Esophagus (tissue), 2 donors: ENCODE measurements around the gene RABGAP1. TPM values are rescaled to one million over a fixed set of nuclear protein-coding genes. Genes with fewer than 3 reads are reported as not detected.

Experiments
- H3K27ac ChIP-seq, 2 donors: one replicate each; pipeline ENCODE4 v1.5.1; 2013; ENCODE audit warnings: low read depth in 2 of 2, mild to moderate bottlenecking in 2 of 2, inconsistent platforms in 1 of 2, low read length in 1 of 2, moderate library complexity in 1 of 2
- H3K27me3 ChIP-seq, 2 donors: one replicate each; pipeline ENCODE4 v1.6.1; 2013; ENCODE audit warnings: low read length in 2 of 2, control low read depth in 1 of 2, mild to moderate bottlenecking in 1 of 2; ENCODE audit not compliant: insufficient read depth in 2 of 2, control insufficient read depth in 1 of 2
- H3K36me3 ChIP-seq, 2 donors: one replicate each; pipeline ENCODE4 v1.6.1; 2013; ENCODE audit warnings: low read length in 1 of 2; ENCODE audit not compliant: control insufficient read depth in 2 of 2, insufficient read depth in 2 of 2
- H3K4me1 ChIP-seq, 2 donors: one replicate each; pipeline ENCODE4 v1.6.1; 2013; ENCODE audit warnings: low read length in 1 of 2; ENCODE audit not compliant: control insufficient read depth in 2 of 2, insufficient read depth in 2 of 2
- H3K4me3 ChIP-seq, 2 donors: one replicate each; pipeline ENCODE4 v1.5.1; 2013; ENCODE audit warnings: low read length in 2 of 2, mild to moderate bottlenecking in 2 of 2, low read depth in 1 of 2, moderate library complexity in 1 of 2
- H3K9me3 ChIP-seq, 2 donors: one replicate each; pipeline ENCODE4 v1.6.1; 2013; ENCODE audit warnings: mild to moderate bottlenecking in 2 of 2, low read depth in 1 of 2, low read length in 1 of 2, moderate library complexity in 1 of 2; ENCODE audit not compliant: control insufficient read depth in 2 of 2, insufficient read depth in 1 of 2
- WGBS, 2 donors: extraction: QIAGEN DNeasy Blood & Tissue Kit; methylation state at CpG; one replicate each; pipeline ENCODE4 v1.1.7; 2013; 5-methylcytosine and 5-hydroxymethylcytosine counted together
- polyA plus RNA-seq, 2 donors: library from polyadenylated mRNA; stranded (reverse); fragments of 200-250 nt; gene quantifications; one replicate each; pipeline ENCODE4 v1.2.3, GENCODE V29; 2013
- donor health status: healthy with polysubstance abuse.
- donor health status: Bipolar disorder and iron deficiency.

RABGAP1 gene
- polyA plus RNA-seq, 2 donors: 12.0 to 16.4 TPM

- 89 to 96% methylated on average over 2 of the region's 2 CpGs for WGBS, 2 donors
- Histone ChIP-seq H3K36me3 (peaks cover 5 to 12% of the 10 kb centered on the region in 2 donors), H3K4me1 (peaks cover 0 to 2% of the 10 kb centered on the region in 2 donors), H3K4me3 (no peak overlapping the region), H3K27me3 (no peaks in the 10 kb centered on the region), H3K9me3 (no peaks in the 10 kb centered on the region), H3K27ac (no peak overlapping the region)
Observed at GRCh38 chr9:123065196-123065595, 124.4 kb downstream of the RABGAP1 start.

DNA sequence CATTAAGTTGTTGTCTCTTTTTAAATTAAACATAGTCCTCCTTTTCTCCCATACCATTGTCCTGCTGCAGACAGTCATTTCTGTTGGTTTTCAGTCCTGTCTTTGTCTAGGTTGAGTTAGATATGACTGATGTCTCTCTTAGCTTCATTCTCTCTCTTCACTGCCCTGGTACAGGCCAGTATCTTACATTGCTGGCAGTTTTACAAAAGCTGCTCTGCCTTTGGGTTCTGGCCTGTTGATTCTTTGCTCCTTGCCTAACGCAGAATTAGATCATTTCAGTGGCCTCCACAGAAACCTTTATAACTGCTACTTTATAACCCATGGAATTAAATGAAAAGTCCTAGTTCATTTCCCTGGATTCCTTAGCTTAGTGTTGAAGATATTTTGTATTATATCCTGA is 126.3 kb downstream of the RABGAP1 start:
- Histone ChIP-seq H3K27me3 (no peaks in the 10 kb centered on the region), H3K4me1 (peaks cover 0 to 2% of the 10 kb centered on the region in 2 donors), H3K36me3 (peaks cover 5 to 12% of the 10 kb centered on the region in 2 donors), H3K27ac (no peak overlapping the region), H3K4me3 (no peak overlapping the region), H3K9me3 (no peaks in the 10 kb centered on the region)
- 70 to 83% methylated on average over 1 of the region's 1 CpG for WGBS, 2 donors

GRCh38 chr9:123069010-123069481 is 128.2 kb downstream of the RABGAP1 start:
- Histone ChIP-seq H3K4me3 (no peak overlapping the region), H3K4me1 (no peaks in the 10 kb centered on the region), H3K27ac (no peak overlapping the region), H3K27me3 (no peaks in the 10 kb centered on the region), H3K9me3 (no peaks in the 10 kb centered on the region), H3K36me3 (peaks cover 5 to 9% of the 10 kb centered on the region in 2 donors)
- WGBS, 2 donors: 70 to 76% methylated on average over 3 of the region's 3 CpGs

DNA sequence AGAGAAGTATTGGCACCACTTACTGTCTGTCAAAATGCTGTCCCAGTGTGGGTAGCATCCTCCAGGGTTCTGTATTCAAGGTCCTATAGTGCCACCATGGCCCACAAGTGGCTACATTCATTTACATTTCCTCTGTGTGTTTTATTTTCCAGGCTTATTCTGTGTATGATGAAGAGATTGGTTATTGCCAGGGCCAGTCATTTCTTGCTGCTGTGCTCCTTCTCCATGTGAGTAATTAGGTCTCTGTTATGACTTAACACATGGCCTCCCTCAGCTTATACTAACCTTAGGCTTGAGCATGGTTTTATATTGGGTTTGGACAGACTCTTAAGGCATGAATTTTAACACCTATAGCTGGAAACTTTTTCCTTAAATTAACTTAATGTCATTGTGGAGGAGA is 129.4 kb downstream of the RABGAP1 start:
- no peaks in the 10 kb centered on the region for H3K27me3 ChIP-seq
- H3K4me1 ChIP-seq: no peaks in the 10 kb centered on the region
- H3K9me3 ChIP-seq: no peaks in the 10 kb centered on the region
- peaks cover 6 to 7% of the 10 kb centered on the region in 2 donors for H3K36me3 ChIP-seq
- H3K27ac ChIP-seq: no peak overlapping the region
- H3K4me3 ChIP-seq: no peak overlapping the region

DNA sequence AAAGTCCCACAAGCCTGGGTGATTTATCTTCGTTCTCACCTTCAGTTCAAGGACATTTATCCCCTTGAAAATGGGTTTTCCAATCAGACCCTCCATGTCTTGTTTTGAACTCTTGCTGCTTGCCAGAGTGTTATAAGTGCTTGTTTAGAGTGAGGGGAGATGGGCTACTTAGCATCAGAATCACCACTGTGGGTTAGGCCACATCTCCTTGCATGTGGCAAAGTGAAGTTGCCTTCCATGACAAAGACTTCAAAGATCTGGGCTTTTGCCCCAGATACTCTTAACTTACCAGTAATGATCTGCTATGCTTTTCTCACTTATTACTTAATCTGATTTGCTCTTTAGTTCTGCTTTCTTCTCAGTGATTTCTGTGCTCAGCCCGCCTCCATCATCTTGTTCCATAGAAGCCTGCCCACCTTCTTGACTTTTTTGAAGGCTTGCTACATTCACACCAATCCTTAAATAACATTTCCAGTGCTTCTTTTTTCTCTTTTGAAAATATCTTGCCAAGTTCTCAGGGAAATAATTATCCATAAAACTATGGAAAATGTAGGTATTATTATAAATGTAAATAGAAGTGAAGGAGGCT is 131.7 kb downstream of the RABGAP1 start:
- Histone ChIP-seq H3K9me3 (no peaks in the 10 kb centered on the region), H3K4me3 (no peak overlapping the region), H3K36me3 (peaks cover 0 to 2% of the 10 kb centered on the region in 2 donors), H3K27me3 (no peaks in the 10 kb centered on the region), H3K27ac (no peak overlapping the region), H3K4me1 (no peaks in the 10 kb centered on the region)
- 92 to 97% methylated on average over 2 of the region's 2 CpGs for WGBS, 2 donors

DNA sequence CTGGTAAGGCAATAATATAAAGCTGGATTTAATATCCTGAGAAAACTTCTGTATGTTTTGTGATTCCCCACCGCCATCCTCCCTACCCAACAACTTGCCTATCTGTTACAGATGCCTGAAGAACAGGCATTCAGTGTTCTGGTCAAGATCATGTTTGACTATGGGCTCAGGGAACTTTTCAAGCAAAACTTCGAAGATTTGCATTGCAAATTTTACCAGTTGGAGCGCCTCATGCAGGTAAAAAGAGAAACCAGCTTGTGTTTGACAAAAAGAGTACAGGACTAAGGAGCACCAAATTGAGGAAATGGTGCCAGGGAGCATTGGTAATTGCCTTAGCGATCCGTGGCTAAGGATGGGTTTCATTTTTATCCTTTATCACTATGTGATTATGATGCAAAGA is 132.6 kb downstream of the RABGAP1 start:
- peaks cover 0 to 2% of the 10 kb centered on the region in 2 donors for H3K36me3 ChIP-seq
- no peaks in the 10 kb centered on the region for H3K4me1 ChIP-seq
- H3K4me3 ChIP-seq: no peak overlapping the region
- H3K9me3 ChIP-seq: no peaks in the 10 kb centered on the region
- no peaks in the 10 kb centered on the region for H3K27me3 ChIP-seq
- 67 to 74% methylated on average over 5 of the region's 5 CpGs for WGBS, 2 donors
- peak overlapping the region in 1 of 2 donors; percentile 22 for H3K27ac ChIP-seq

GRCh38 chr9:123073991-123074422 is 133.2 kb downstream of the RABGAP1 start:
- H3K36me3 ChIP-seq: peaks cover 0 to 2% of the 10 kb centered on the region in 2 donors
- no peaks in the 10 kb centered on the region for H3K9me3 ChIP-seq
- 67 to 72% methylated on average over 1 of the region's 1 CpG for WGBS, 2 donors
- no peak overlapping the region for H3K4me3 ChIP-seq
- H3K4me1 ChIP-seq: no peaks in the 10 kb centered on the region
- no peaks in the 10 kb centered on the region for H3K27me3 ChIP-seq
- H3K27ac ChIP-seq: no peak overlapping the region

DNA sequence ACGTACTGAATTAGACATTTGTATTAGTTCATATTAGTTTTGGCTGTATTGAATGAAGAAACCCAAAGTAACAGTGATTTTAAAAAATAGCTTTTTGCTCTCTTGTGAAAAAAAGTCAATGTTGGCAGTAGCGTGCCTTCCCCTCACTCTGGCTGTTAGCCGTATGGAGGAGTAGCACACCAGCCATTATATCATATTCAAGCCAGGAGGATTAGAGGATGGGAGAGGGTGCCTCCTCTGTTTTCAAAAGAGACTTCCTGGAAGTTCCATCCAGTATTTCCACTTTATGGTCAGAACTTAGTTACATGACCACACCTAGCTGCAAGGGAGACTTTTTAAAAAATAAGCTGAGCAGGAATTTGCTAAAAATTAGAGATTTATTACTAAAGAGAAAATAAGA is 133.8 kb downstream of the RABGAP1 start:
- H3K4me1 ChIP-seq: no peaks in the 10 kb centered on the region
- 72 to 84% methylated on average over 3 of the region's 3 CpGs for WGBS, 2 donors
- peaks cover 4% of the 10 kb centered on the region in 2 donors for H3K36me3 ChIP-seq
- H3K9me3 ChIP-seq: no peaks in the 10 kb centered on the region
- no peak overlapping the region for H3K27ac ChIP-seq
- no peak overlapping the region for H3K4me3 ChIP-seq
- no peaks in the 10 kb centered on the region for H3K27me3 ChIP-seq

GRCh38 chr9:123080444-123080843 is 139.6 kb downstream of the RABGAP1 start:
- Histone ChIP-seq H3K4me3 (no peak overlapping the region), H3K27me3 (no peaks in the 10 kb centered on the region), H3K36me3 (peaks cover 9 to 14% of the 10 kb centered on the region in 2 donors), H3K9me3 (no peaks in the 10 kb centered on the region), H3K27ac (no peak overlapping the region), H3K4me1 (no peaks in the 10 kb centered on the region)
- 83 to 88% methylated on average over 3 of the region's 3 CpGs for WGBS, 2 donors

DNA sequence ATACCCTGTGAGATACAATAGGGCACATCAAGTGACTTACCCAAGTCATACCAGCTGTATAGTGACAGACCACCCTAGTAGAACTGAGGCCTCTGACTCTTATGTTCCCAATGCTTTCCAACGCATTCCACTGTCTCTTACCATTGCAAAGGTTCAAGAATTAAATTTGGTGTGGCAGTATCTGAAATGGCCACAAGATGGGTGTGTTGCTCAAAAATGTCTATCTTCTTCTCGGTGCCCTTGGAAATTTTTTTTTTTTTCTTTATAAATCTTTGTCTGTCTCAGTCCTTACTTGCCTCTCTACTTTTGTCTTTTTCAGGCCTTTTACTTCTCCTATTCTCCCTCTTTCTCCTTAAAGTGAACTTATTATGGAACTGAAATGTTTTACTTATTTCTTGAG is 141.0 kb downstream of the RABGAP1 start:
- no peak overlapping the region for H3K4me3 ChIP-seq
- no peaks in the 10 kb centered on the region for H3K27me3 ChIP-seq
- H3K9me3 ChIP-seq: no peaks in the 10 kb centered on the region
- WGBS, 2 donors: 31 to 39% methylated on average over 2 of the region's 2 CpGs
- H3K36me3 ChIP-seq: peaks cover 9 to 14% of the 10 kb centered on the region in 2 donors
- no peak overlapping the region for H3K27ac ChIP-seq
- H3K4me1 ChIP-seq: no peaks in the 10 kb centered on the region
